Measurements from ENCODE around the gene SIN3A.

- TF ChIP-seq CTCF (conservative IDR thresholded peaks at IDR 0.05; ENCODE audit: low read depth, low read length) (no peak), POLR2A (IDR thresholded peaks at IDR 0.05; ENCODE audit: low read depth, low read length) (no peak), USF2 (IDR thresholded peaks at IDR 0.05; ENCODE audit: low read depth, low read length) (no peak), NFE2L2 (IDR thresholded peaks at IDR 0.05; ENCODE audit: low read depth, low read length) (no peak), MXI1 (IDR thresholded peaks at IDR 0.05; ENCODE audit: borderline replicate concordance, low read depth, low read length) (no peak), SMC3 (IDR thresholded peaks at IDR 0.05; ENCODE audit: low read depth, low read length) (no peak), RCOR1 (IDR thresholded peaks at IDR 0.05; ENCODE audit: insufficient replicate concordance, low read length) (no peak), ELK1 (IDR thresholded peaks at IDR 0.05; ENCODE audit: borderline replicate concordance, low read depth, low read length) (no peak), CEBPB (IDR thresholded peaks at IDR 0.05; ENCODE audit: low read depth, low read length) (no peak), RFX5 (IDR thresholded peaks at IDR 0.05; ENCODE audit: low read depth, low read length) (no peak), BHLHE40 (IDR thresholded peaks at IDR 0.05; ENCODE audit: low read depth, low read length) (no peak), FOS (IDR thresholded peaks at IDR 0.05; ENCODE audit: low read depth, low read length) (no peak)
These were observed 116.2 kb downstream of the SIN3A start for GRCh38 chr15:75335313-75335704.

All from IMR-90 (cell line).